Activated naive CD4-positive, alpha-beta T cell treated with anti-CD3 and anti-CD28 coated beads for 36 hours (primary cell): ENCODE measurements around the gene CEBPG. TPM values are rescaled to one million over a fixed set of nuclear protein-coding genes. Genes with fewer than 3 reads are reported as not detected.

Experiments used
- CTCF ChIA-PET: fragments of 350-600 bp; sonication (Branson Sonifier 250); formaldehyde crosslinking; loops from one replicate; lab custom pipeline; 2021; ENCODE audit warnings: antibody characterized with exemption; lab: Charles Lee
- DNase-seq: peaks from one replicate; pipeline ENCODE4 v3.0.0-alpha.2; 2020
- H3K27ac Mint-ChIP-seq: one replicate; pipeline ENCODE4 v1.8.0; 2021; ENCODE audit warnings: mild to moderate bottlenecking, mixed read lengths
- H3K27me3 Mint-ChIP-seq: one replicate; pipeline ENCODE4 v1.8.0; 2021; ENCODE audit warnings: low read depth, mixed read lengths
- H3K36me3 Mint-ChIP-seq: one replicate; pipeline ENCODE4 v1.8.0; 2021; ENCODE audit warnings: low read depth, mixed read lengths
- H3K4me1 Mint-ChIP-seq: one replicate; pipeline ENCODE4 v1.8.0; 2021; ENCODE audit warnings: low read depth, mixed read lengths
- H3K4me3 Mint-ChIP-seq: one replicate; pipeline ENCODE4 v1.8.0; 2021; ENCODE audit warnings: mild to moderate bottlenecking, moderate library complexity, mixed read lengths
- H3K9me3 Mint-ChIP-seq: one replicate; pipeline ENCODE4 v1.8.0; 2021; ENCODE audit warnings: mixed read lengths
- intact Hi-C: fragments of 100-400 bp; cut with micrococcal nuclease; formaldehyde crosslinking; loops from one replicate; pipeline ENCODE4 v1.15.1; 2023
- total RNA-seq, 2 experiments: library from RNA; stranded (reverse); gene quantifications; one replicate each; pipeline ENCODE4 v1.2.3, GENCODE V29; 2021

Gene CEBPG
- total RNA-seq, 2 experiments from 2014 or later: 37.3 to 38.7 TPM

- no peak for DNase-seq
- Mint-ChIP-seq H3K9me3 (no peaks in the 10 kb centered on the region), H3K36me3 (peaks cover 3% of the 10 kb centered on the region), H3K4me1 (peaks cover 9% of the 10 kb centered on the region), H3K27me3 (no peaks in the 10 kb centered on the region), H3K27ac (no peak overlapping the region), H3K4me3 (no peak overlapping the region)
- intact Hi-C loops: no loop called here
- CTCF ChIA-PET: interaction anchor here (1.7 kb wide), 1 partner anchor 340 kb away, joined by 3 read pairs; no protein-coding TSS in a partner anchor
Observed at GRCh38 chr19:33427801-33428626, 54.5 kb downstream of the CEBPG start.

- Mint-ChIP-seq H3K4me1 (peaks cover 9% of the 10 kb centered on the region), H3K27me3 (no peaks in the 10 kb centered on the region), H3K36me3 (peaks cover 3% of the 10 kb centered on the region), H3K27ac (no peak overlapping the region), H3K9me3 (no peaks in the 10 kb centered on the region), H3K4me3 (no peak overlapping the region)
- intact Hi-C loops: no loop called here
- CTCF ChIA-PET: interaction anchor here (1.7 kb wide), 1 partner anchor 339 kb away, joined by 3 read pairs; no protein-coding TSS in a partner anchor
- no peak for DNase-seq
Observed at GRCh38 chr19:33428627-33429125, 55.2 kb downstream of the CEBPG start.

- Mint-ChIP-seq H3K27ac (peak overlapping the region; percentile 16), H3K9me3 (no peaks in the 10 kb centered on the region), H3K4me3 (no peak overlapping the region), H3K36me3 (no peaks in the 10 kb centered on the region), H3K27me3 (no peaks in the 10 kb centered on the region), H3K4me1 (peaks cover 7% of the 10 kb centered on the region)
- DNase-seq: peak; percentile 18
- intact Hi-C loops: loop anchor here (1.0 kb wide), 1 partner anchor 341 kb away; no protein-coding TSS in a partner anchor
- CTCF ChIA-PET: interaction anchor here (0.7 to 1.2 kb wide), 10 partner anchors 9 to 341 kb away, joined by 3 to 8 read pairs (median 4); no protein-coding TSS in a partner anchor
Observed at GRCh38 chr19:33429891-33430673, 56.6 kb downstream of the CEBPG start.

GRCh38 chr19:33430674-33431277 is 57.3 kb downstream of the CEBPG start:
- H3K4me3 Mint-ChIP-seq: no peak overlapping the region
- CTCF ChIA-PET: interaction anchor here (0.5 to 1.2 kb wide), 15 partner anchors 9 to 913 kb away, joined by 3 to 8 read pairs (median 3); no protein-coding TSS in a partner anchor
- intact Hi-C loops: loop anchor here (1.0 kb wide), 1 partner anchor 341 kb away; no protein-coding TSS in a partner anchor
- peak; percentile 78 for DNase-seq
- H3K36me3 Mint-ChIP-seq: no peaks in the 10 kb centered on the region
- no peaks in the 10 kb centered on the region for H3K9me3 Mint-ChIP-seq
- H3K27ac Mint-ChIP-seq: peak overlapping the region; percentile 16
- H3K27me3 Mint-ChIP-seq: no peaks in the 10 kb centered on the region
- H3K4me1 Mint-ChIP-seq: peaks cover 7% of the 10 kb centered on the region

GRCh38 chr19:33432015-33432414 is 58.5 kb downstream of the CEBPG start:
- H3K9me3 Mint-ChIP-seq: no peaks in the 10 kb centered on the region
- H3K27ac Mint-ChIP-seq: no peak overlapping the region
- intact Hi-C loops: no loop called here

More at GRCh38 chr19:33432015-33432414, 58.5 kb downstream of the CEBPG start:
- CTCF ChIA-PET: interaction anchor here (0.5 to 2.0 kb wide), 9 partner anchors 10 to 670 kb away, joined by 3 to 6 read pairs (median 4); no protein-coding TSS in a partner anchor
- no peaks in the 10 kb centered on the region for H3K27me3 Mint-ChIP-seq
- H3K36me3 Mint-ChIP-seq: no peaks in the 10 kb centered on the region
- DNase-seq: no peak
- no peak overlapping the region for H3K4me3 Mint-ChIP-seq
- H3K4me1 Mint-ChIP-seq: peaks cover 7% of the 10 kb centered on the region

Other genes starting within 250 kb of the CEBPG start
- not detected for gene WDR88, start 241.6 kb upstream of the CEBPG start, total RNA-seq
- under 1 TPM; 0.76 to 0.84 TPM for gene LRP3, start 179.4 kb upstream of the CEBPG start, total RNA-seq
- not detected for gene SLC7A10, start 147.9 kb upstream of the CEBPG start, total RNA-seq
- under 1 TPM; 0.10 TPM for gene CEBPA, start 71.2 kb upstream of the CEBPG start, total RNA-seq
- 10 to 100 TPM; 31.9 to 35.8 TPM for gene PEPD, start 148.1 kb downstream of the CEBPG start, total RNA-seq
- gene CHST8, start 248.2 kb downstream of the CEBPG start, total RNA-seq: not detected